Neural progenitor cell (in vitro differentiated cells): ENCODE data around the gene MYO16.

Experiments used
- CTCF ChIP-seq: fragments of 200-600 bp; sonication (generic); IDR thresholded peaks from 2 replicates; pipeline ENCODE4 v1.5.1; 2017; ENCODE audit warnings: antibody characterized with exemption, mild to moderate bottlenecking
- EZH2phosphoT487 ChIP-seq: fragments of 200-600 bp; sonication (generic); IDR thresholded peaks from 2 replicates; pipeline ENCODE4 v1.6.1; 2017; ENCODE audit warnings: antibody characterized with exemption

- TF ChIP-seq CTCF (no peak), EZH2phosphoT487 (no peak)
Measured at GRCh38 chr13:109160357-109160756, 530.9 kb downstream of the MYO16 start.
